ENCODE results near the gene GRAP2.

DNA sequence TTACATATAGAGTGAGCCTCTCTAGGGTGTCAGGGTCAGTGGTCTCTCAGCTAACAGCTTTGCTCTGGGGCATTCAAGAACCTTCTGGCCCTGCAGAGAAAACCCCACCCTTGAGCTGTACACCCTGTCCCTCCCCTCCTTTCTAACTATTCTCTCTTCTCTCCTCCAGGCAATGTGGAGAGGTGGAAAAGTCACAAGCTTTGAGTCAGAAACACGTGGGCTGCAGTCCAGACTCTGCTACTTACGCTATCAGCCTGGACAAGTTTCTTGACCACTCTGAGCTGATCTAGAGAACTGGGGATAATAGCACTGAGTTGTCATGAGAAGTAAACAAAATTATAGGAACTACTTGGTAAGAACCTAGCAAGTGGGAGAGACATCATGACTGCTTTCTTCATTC, 83.1 kb downstream of the GRAP2 start:
- TF ChIP-seq CTCF (IDR thresholded peaks at IDR 0.05) (no peak), POLR2A (IDR thresholded peaks at IDR 0.05) (no peak)

All from Peyer's patch (tissue), 4 donors.